Astrocyte (in vitro differentiated cells and primary cell): Measurements from ENCODE around the gene ZNF462.

Source experiments
- CTCF ChIP-seq: IDR thresholded peaks from 2 replicates; pipeline ENCODE4 v1.5.1; 2011; ENCODE audit warnings: low read depth, mild to moderate bottlenecking, inconsistent platforms, low read length, moderate library complexity; ENCODE audit not compliant: insufficient read depth
- EZH2 ChIP-seq: IDR thresholded peaks from 2 replicates; pipeline ENCODE4 v1.6.1; 2012; ENCODE audit warnings: mild to moderate bottlenecking, low read length, inconsistent platforms; ENCODE audit not compliant: insufficient read depth

DNA sequence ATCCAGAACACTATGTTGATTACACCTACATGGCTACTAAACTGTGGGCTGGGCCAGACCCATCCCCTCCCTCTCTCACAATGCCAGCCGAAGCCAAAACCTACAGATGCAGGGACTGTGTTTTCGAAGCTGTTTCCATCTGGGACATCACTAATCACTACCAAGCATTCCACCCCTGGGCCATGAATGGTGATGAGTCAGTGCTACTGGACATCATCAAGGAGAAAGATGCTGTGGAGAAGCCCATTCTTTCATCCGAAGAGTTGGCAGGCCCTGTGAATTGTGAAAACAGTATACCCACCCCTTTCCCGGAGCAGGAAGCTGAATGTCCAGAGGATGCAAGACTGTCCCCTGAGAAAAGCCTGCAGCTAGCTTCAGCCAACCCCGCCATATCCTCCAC lies 65.0 kb downstream of the ZNF462 start:
- no peak for TF ChIP-seq CTCF
- TF ChIP-seq EZH2: no peak
